Measurements from ENCODE around the gene NANOS3.
"Not testable (repeated sequence)": the region's sequence is repeated elsewhere in the genome, so short reads cannot be mapped to it uniquely, and the experiment has no call there.

The NANOS3 gene

GRCh38 chr19:13918726-13919411 lies 41.9 kb downstream of the NANOS3 start:
- no peak for DNase-seq (ENCODE audit: low spot score)
- TF ChIP-seq CTCF (IDR thresholded peaks at IDR 0.05): no peak
- no peak overlapping the region for H3K4me3 ChIP-seq
- H3K27ac ChIP-seq: no peak overlapping the region

- no peak overlapping the region for H3K27ac ChIP-seq
Observed at GRCh38 chr19:13920524-13920923, 43.6 kb downstream of the NANOS3 start.

GRCh38 chr19:13920940-13921747 lies 44.2 kb downstream of the NANOS3 start:
- no peak for DNase-seq (ENCODE audit: low spot score)
- Histone ChIP-seq H3K4me3 (no peak overlapping the region), H3K27ac (no peak overlapping the region)
- no peak for TF ChIP-seq CTCF (IDR thresholded peaks at IDR 0.05)

More at GRCh38 chr19:13920524-13920923, 43.6 kb downstream of the NANOS3 start:
- no peak for DNase-seq (ENCODE audit: low spot score)
- no peak for TF ChIP-seq CTCF (IDR thresholded peaks at IDR 0.05)
- H3K4me3 ChIP-seq: no peak overlapping the region

- DNase-seq (ENCODE audit: low spot score); H3K27ac ChIP-seq; H3K4me3 ChIP-seq: not testable (repeated sequence)
Observed at GRCh38 chr19:13922118-13922517, 45.2 kb downstream of the NANOS3 start.

- no peak overlapping the region for H3K27ac ChIP-seq
- DNase-seq (ENCODE audit: low spot score): no peak
- H3K4me3 ChIP-seq: no peak overlapping the region
- TF ChIP-seq CTCF (IDR thresholded peaks at IDR 0.05): no peak
Observed at GRCh38 chr19:13923194-13923987, 46.5 kb downstream of the NANOS3 start.

- Histone ChIP-seq H3K27ac (no peak overlapping the region), H3K4me3 (no peak overlapping the region)
- DNase-seq (ENCODE audit: low spot score): no peak
- TF ChIP-seq CTCF (IDR thresholded peaks at IDR 0.05): no peak
Observed at GRCh38 chr19:13926010-13926409, 49.1 kb downstream of the NANOS3 start.

- no peak for DNase-seq (ENCODE audit: low spot score)
- no peak for TF ChIP-seq CTCF (IDR thresholded peaks at IDR 0.05)
- no peak overlapping the region for H3K27ac ChIP-seq
- H3K4me3 ChIP-seq: no peak overlapping the region
Observed at GRCh38 chr19:13926715-13927114, 49.8 kb downstream of the NANOS3 start.
